HT-29 (cell line): ENCODE data around the gene PGAP1. TPM values are rescaled to one million over a fixed set of nuclear protein-coding genes. Genes with fewer than 3 reads are reported as not detected.
A peak's percentile ranks its signal among the peaks of the same experiment; 100 is the strongest.

ENCODE experiments used
- DNase-seq: peaks from one replicate; pipeline ENCODE4 v3.0.0-alpha.2; 2015; ENCODE audit warnings: low spot score
- total RNA-seq: library from RNA; depleted of rRNA; stranded (reverse); fragments of >200 nt; shearing (Covaris generic); gene quantifications from 2 replicates; pipeline ENCODE4 v1.2.3, GENCODE V29; 2014

PGAP1 gene
- total RNA-seq, 1 experiment from 2014 or later: 2.9 TPM

GRCh38 chr2:196952936-196953335 is 26.4 kb upstream of the PGAP1 start:
- DNase-seq: no peak

DNA sequence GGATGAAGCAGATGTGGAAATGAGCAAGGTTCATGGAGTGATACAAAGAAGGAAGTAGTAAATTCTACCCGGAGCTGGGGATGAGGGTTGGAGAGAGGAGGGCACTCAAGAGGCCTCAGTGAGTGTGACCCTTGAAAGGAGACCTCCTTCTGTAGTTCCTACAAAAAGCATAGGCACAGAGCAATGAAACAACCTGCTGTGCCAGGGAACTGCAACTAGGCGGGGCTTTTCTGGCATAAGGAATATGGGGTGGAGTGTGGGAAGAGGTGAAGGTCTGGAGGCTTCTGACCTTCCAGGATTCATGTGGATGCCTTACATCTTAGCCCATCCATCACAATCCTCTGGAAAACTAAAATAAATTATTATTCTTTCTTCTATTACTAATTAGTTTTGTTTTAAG is 25.5 kb upstream of the PGAP1 start:
- DNase-seq: no peak

DNA sequence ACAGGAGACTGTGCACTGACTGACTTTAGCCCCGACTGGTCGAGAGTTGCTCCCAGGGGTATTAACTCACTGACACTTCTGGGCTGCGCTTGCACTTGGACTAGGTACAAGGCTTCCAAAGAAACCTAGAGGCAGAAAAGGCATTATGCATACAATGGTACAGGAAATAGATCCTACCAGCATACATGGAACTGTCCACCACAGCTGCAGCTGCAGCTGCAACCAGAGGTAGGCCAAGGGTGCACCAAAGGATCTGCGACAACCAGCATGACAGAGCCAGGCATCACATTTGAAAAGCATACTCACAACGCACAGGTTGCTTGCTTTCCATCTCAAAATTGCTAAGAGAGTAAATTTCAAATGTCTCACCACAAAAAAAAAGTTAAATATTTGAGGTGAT is 22.6 kb upstream of the PGAP1 start:
- no peak for DNase-seq

- no peak for DNase-seq
Observed at GRCh38 chr2:196944570-196944969, 18.1 kb upstream of the PGAP1 start.

- no peak for DNase-seq
Observed at GRCh38 chr2:196941398-196942078, 15.0 kb upstream of the PGAP1 start.

GRCh38 chr2:196939371-196939770 is 12.9 kb upstream of the PGAP1 start:
- DNase-seq: peak; percentile 1

- no peak for DNase-seq
Observed at GRCh38 chr2:196935432-196935831, 8.9 kb upstream of the PGAP1 start.

- DNase-seq: no peak
Observed at GRCh38 chr2:196934672-196935071, 8.2 kb upstream of the PGAP1 start.

DNA sequence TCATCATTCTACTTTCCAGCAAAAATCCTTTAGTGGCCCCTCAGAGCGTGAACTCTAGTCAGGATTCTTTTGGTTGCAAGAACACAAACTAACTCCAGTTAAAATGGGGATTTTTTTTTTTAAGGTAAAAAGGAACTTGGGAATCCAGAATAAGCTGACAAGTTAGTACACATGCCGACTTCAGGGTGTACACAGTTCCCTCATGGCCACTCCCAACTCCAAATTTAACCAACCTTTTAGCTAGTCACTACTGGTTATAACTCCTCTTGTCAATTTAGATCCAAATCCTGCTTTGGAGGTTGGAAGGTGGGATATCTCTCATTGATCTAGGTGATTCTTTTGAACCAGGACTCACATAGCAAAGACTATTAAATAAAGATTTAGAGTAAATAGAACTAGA is 5.0 kb upstream of the PGAP1 start:
- DNase-seq: no peak

- peak; percentile 73 for DNase-seq
Observed at GRCh38 chr2:196927376-196928225, 1.1 kb upstream of the PGAP1 start.

- DNase-seq: no peak
Observed at GRCh38 chr2:196925768-196926561, 542 bp downstream of the PGAP1 start.

DNA sequence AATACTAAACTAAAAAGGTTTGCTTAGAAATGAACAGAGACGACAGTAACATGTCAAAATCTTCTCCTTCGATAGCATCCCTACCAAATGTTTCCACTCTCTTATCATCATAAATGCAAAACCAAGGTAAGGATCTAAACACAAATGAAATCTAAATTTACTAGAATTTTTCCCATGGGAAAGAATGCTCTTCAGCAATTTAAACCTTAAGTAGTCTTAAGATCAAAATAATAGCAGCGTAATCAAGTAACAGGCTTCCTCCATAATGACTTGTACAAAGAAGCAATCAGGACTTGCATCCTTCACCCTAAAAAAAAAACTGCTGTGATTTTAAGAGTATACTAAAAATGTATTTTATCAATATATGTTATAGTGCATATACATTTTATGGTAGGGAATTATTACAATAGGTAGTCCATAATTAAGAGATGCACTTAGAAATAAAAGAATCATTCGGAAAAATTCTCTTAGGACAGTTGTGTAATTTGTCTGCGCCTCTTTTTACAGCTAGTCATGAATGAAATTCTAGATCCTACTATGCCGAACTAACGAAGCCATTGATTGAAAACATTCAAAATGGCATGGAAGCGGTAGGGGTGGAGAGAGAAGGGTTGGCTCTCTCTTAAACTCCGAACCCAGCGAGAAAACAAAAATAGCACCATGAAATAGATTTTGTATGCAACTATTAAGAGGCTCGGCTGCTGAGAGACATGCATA is 1.3 kb downstream of the PGAP1 start:
- peak; percentile 50 for DNase-seq

- DNase-seq: no peak
Observed at GRCh38 chr2:196924051-196924450, 2.5 kb downstream of the PGAP1 start.

DNA sequence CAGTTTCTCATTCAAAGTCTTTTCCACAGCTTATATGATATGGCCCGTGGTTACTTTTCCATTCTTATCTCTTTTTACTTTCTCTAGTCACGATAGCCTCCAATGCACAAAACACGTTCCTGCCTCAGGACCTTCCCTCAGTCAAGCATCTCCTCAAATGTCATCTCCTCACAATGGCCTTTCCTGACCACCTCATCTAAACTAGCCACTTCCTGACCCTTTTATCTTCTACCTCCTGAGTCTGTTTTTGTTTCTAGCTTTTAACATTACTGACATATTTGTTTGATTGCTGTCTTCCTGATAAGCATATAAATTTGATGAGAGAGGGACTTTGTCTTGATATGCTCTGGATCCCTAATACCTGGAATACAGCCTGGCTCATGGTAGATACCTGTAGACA is 7.6 kb downstream of the PGAP1 start:
- no peak for DNase-seq

- DNase-seq: no peak
Observed at GRCh38 chr2:196917802-196918201, 8.7 kb downstream of the PGAP1 start.

GRCh38 chr2:196915507-196916189 is 10.9 kb downstream of the PGAP1 start:
- no peak for DNase-seq

GRCh38 chr2:196914867-196915460 is 11.5 kb downstream of the PGAP1 start:
- DNase-seq: no peak

- DNase-seq: no peak
Observed at GRCh38 chr2:196913691-196914090, 12.8 kb downstream of the PGAP1 start.

DNA sequence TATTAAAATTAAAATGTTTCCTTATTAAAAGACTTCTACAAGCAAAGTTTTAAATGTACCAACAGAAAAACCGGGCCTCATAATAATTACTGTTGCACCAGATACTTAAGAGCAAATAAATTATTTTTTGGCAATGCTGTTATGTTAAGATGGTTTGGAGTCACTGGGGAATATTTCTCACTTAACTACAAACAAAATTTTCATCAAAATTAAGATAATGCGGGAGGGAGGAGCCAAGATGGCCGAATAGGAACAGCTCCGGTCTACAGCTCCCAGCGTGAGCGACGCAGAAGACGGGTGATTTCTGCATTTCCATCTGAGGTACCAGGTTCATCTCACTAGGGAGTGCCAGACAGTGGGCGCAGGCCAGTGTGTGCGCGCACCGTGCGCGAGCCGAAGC is 21.1 kb downstream of the PGAP1 start:
- DNase-seq: peak; percentile 22

GRCh38 chr2:196902828-196903227 is 23.7 kb downstream of the PGAP1 start:
- DNase-seq: no peak

DNA sequence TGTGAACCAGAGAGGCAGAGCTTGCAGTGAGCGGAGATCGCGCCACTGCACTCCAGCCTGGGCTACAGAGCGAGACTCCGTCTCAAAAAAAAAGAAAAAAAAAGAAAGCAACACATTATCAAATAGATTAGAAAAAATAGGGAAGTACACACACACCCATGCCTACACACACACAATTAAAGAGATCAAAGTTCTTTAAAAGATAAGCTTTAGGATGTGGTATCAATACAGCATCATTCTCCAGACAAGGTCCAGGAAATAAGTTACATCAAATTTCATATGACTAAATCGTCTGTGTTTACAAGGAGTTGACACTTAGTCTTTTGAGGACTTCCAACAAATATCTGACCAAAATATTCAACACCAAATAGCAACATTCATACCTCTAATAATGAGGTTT is 25.7 kb downstream of the PGAP1 start:
- DNase-seq: no peak
